Measurements from ENCODE around the gene ADK. TPM values are rescaled to one million over a fixed set of nuclear protein-coding genes. Genes with fewer than 3 reads are reported as not detected.

Gene ADK
- total RNA-seq, 2 donors from 2014 or later: 14.4 to 24.3 TPM

DNA sequence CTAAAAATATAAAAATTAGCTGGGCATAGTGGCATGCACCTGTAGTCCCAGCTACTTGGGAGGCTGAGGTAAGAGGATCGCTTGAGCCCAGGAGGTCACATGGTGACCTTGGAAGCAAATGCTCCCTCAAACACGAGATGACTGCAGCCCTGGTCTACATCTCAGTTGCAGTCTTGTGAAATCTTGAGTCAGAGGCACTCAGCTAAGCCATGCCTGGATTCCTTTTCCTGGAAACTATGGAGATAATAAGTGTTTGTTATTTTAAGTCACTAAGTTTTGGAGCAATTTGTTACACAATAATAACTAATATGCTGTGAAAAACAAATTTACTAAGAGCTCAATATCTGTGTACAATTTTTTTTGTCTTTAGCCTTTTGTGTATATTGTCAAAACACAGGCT, 391.1 kb downstream of the ADK start:
- Histone ChIP-seq H3K4me1 (ENCODE audit: control insufficient read depth in 1 of 2, low read depth in 2 of 2) (no peaks in the 10 kb centered on the region), H3K9me3 (no peaks in the 10 kb centered on the region), H3K4me3 (no peak overlapping the region), H3K27me3 (replicated peaks; ENCODE audit: insufficient read depth) (no peaks in the 10 kb centered on the region), H3K36me3 (no peaks in the 10 kb centered on the region), H3K27ac (no peak overlapping the region)
- DNase-seq (ENCODE audit: low spot score): no peak
- TF ChIP-seq, protein P1, sequence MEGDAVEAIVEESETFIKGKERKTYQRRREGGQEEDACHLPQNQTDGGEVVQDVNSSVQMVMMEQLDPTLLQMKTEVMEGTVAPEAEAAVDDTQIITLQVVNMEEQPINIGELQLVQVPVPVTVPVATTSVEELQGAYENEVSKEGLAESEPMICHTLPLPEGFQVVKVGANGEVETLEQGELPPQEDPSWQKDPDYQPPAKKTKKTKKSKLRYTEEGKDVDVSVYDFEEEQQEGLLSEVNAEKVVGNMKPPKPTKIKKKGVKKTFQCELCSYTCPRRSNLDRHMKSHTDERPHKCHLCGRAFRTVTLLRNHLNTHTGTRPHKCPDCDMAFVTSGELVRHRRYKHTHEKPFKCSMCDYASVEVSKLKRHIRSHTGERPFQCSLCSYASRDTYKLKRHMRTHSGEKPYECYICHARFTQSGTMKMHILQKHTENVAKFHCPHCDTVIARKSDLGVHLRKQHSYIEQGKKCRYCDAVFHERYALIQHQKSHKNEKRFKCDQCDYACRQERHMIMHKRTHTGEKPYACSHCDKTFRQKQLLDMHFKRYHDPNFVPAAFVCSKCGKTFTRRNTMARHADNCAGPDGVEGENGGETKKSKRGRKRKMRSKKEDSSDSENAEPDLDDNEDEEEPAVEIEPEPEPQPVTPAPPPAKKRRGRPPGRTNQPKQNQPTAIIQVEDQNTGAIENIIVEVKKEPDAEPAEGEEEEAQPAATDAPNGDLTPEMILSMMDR (IDR thresholded peaks at IDR 0.05): no peak
- ATAC-seq (ENCODE audit: insufficient number of reproducible peaks, low FRiP score, low read depth): no peak

DNA sequence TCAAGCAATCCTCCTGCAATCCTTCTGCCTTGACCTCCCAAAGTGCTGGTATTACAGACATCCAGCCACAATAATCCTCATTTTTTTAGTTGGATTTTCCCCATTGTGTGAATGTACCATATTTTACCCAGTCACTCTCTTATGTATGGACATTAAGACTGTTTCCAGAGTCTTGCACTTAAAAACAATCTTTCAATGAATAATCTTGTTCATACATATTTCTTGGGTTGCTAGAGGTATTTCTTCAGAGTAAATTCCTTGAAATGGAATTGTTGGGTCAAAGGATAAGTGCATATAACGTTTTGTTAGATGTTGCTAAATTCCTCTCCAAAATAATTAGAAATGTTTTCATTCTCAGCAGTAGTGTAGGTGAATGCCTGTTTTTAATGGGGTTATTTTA, 392.3 kb downstream of the ADK start:
- H3K27ac ChIP-seq: no peak overlapping the region
- ATAC-seq (ENCODE audit: insufficient number of reproducible peaks, low FRiP score, low read depth): no peak

DNA sequence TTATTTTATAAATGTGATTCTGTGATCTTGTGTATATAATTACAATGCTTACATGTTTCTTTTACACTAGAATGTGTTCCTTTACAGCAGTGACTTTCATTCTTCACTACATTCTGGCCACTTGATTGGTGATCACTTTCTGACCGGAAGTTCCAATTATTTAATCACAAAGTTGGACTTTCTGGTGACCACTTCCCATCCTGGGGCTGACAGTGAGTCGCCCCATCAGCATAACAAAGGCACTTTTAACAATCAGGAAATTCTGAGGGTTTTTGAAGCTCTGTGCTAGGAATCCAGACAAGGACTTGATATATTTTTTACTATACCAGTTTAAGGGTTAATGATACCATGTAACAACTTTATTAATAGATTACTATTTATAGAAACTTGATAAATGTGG, 393.1 kb downstream of the ADK start:
- Histone ChIP-seq H3K4me1 (ENCODE audit: control insufficient read depth in 1 of 2, low read depth in 2 of 2) (no peaks in the 10 kb centered on the region), H3K36me3 (no peaks in the 10 kb centered on the region), H3K27ac (no peak overlapping the region), H3K9me3 (no peaks in the 10 kb centered on the region), H3K4me3 (no peak overlapping the region), H3K27me3 (replicated peaks; ENCODE audit: insufficient read depth) (no peaks in the 10 kb centered on the region)
- ATAC-seq (ENCODE audit: insufficient number of reproducible peaks, low FRiP score, low read depth) (no peak), DNase-seq (ENCODE audit: low spot score) (no peak)
- TF ChIP-seq, protein P1 (IDR thresholded peaks at IDR 0.05): no peak

More for the DNA sequence above, 392.3 kb downstream of the ADK start:
- DNase-seq (ENCODE audit: low spot score): no peak
- Histone ChIP-seq H3K27me3 (replicated peaks; ENCODE audit: insufficient read depth) (no peaks in the 10 kb centered on the region), H3K9me3 (no peaks in the 10 kb centered on the region), H3K4me3 (no peak overlapping the region), H3K4me1 (ENCODE audit: control insufficient read depth in 1 of 2, low read depth in 2 of 2) (no peaks in the 10 kb centered on the region), H3K36me3 (no peaks in the 10 kb centered on the region)
- TF ChIP-seq, protein P1 (IDR thresholded peaks at IDR 0.05): no peak

DNA sequence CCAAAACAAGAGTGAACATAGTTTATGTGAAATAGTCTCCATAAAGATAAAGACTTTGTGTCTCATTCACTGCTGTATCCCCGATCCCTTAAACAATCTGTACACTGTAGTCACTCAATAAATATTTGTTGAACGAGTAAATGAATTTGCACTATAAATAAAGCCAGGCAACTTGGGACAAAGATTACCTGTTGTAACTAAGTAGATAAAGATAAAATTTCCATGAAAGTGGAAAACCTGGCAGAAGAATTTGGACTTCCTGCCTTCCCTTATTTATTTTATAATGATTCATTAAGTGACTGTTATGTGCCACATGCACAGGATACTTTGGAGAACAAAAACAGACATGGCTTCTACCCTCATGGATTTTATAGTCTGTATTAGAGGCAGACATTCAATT, 397.7 kb downstream of the ADK start:
- Histone ChIP-seq H3K27ac (no peak overlapping the region), H3K4me1 (ENCODE audit: control insufficient read depth in 1 of 2, low read depth in 2 of 2) (no peaks in the 10 kb centered on the region), H3K4me3 (no peak overlapping the region), H3K36me3 (no peaks in the 10 kb centered on the region), H3K27me3 (replicated peaks; ENCODE audit: insufficient read depth) (no peaks in the 10 kb centered on the region), H3K9me3 (no peaks in the 10 kb centered on the region)
- ATAC-seq (ENCODE audit: insufficient number of reproducible peaks, low FRiP score, low read depth) (no peak), DNase-seq (ENCODE audit: low spot score) (no peak)
- TF ChIP-seq, protein P1 (IDR thresholded peaks at IDR 0.05): no peak

DNA sequence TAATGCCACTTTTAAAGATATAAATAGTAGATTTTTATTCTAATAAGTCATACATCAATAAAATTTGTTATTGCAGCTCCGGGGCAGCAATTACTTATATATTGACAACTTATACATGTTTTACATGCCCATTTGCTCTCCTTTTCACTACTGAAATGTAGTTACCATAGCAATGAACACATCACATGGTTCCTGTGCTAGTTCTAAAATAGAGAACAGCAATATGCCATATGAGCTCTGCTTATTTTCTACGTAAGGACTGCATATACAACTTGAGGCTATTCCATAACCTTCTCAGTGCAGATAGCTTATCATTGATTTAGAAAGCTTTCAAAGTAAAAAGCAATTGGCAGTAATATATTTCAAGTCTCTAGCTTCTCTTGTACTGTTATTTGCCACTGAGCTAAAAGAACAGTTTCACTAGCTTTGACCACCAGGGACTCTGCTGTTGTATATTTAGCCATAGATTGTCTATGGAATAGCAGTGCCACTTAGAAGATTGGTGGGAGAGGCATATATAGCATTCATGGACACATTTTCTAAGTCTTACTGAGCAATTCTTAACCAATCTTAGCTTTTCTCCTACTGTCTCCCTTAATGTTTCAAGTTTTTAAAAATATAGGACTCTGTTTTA, 405.2 kb downstream of the ADK start:
- H3K4me3 ChIP-seq: no peak overlapping the region
- no peaks in the 10 kb centered on the region for H3K36me3 ChIP-seq
- H3K9me3 ChIP-seq: no peaks in the 10 kb centered on the region
- no peak for DNase-seq (ENCODE audit: low spot score)
- no peak overlapping the region for H3K27ac ChIP-seq
- ATAC-seq (ENCODE audit: insufficient number of reproducible peaks, low FRiP score, low read depth): no peak
- TF ChIP-seq, protein P1 (IDR thresholded peaks at IDR 0.05): no peak
- H3K27me3 ChIP-seq (replicated peaks; ENCODE audit: insufficient read depth): no peaks in the 10 kb centered on the region
- no peaks in the 10 kb centered on the region for H3K4me1 ChIP-seq (ENCODE audit: control insufficient read depth in 1 of 2, low read depth in 2 of 2)

All from thoracic aorta (tissue), 2 donors.